ENCODE measurements around the gene GGT5. TPM values are rescaled to one million over a fixed set of nuclear protein-coding genes. Genes with fewer than 3 reads are reported as not detected.
"Not testable (repeated sequence)": the region's sequence is repeated elsewhere in the genome, so short reads cannot be mapped to it uniquely, and the experiment has no call there.

Gene GGT5
- total RNA-seq, 2 experiments from 2014 or later = not detected

GRCh38 chr22:24253126-24253525 lies 8.2 kb upstream of the GGT5 start:
- H3K4me3 Mint-ChIP-seq; H3K27me3 Mint-ChIP-seq; POLR2A ChIA-PET; H3K27ac Mint-ChIP-seq; DNase-seq; H3K4me1 Mint-ChIP-seq; H3K9me3 Mint-ChIP-seq; H3K36me3 Mint-ChIP-seq (ENCODE audit: low read depth); CTCF ChIA-PET: not testable (repeated sequence)

- H3K4me1 Mint-ChIP-seq; H3K27ac Mint-ChIP-seq; POLR2A ChIA-PET; DNase-seq; H3K9me3 Mint-ChIP-seq; H3K27me3 Mint-ChIP-seq; H3K4me3 Mint-ChIP-seq; H3K36me3 Mint-ChIP-seq (ENCODE audit: low read depth); CTCF ChIA-PET: not testable (repeated sequence)
Observed at GRCh38 chr22:24251286-24251685, 6.4 kb upstream of the GGT5 start.

- H3K4me1 Mint-ChIP-seq; H3K4me3 Mint-ChIP-seq; H3K27ac Mint-ChIP-seq; CTCF ChIA-PET; H3K27me3 Mint-ChIP-seq; POLR2A ChIA-PET; H3K9me3 Mint-ChIP-seq; H3K36me3 Mint-ChIP-seq (ENCODE audit: low read depth); DNase-seq: not testable (repeated sequence)
Observed at GRCh38 chr22:24249413-24249812, 4.5 kb upstream of the GGT5 start.

GRCh38 chr22:24248611-24249010 lies 3.7 kb upstream of the GGT5 start:
- H3K36me3 Mint-ChIP-seq (ENCODE audit: low read depth); H3K27ac Mint-ChIP-seq; DNase-seq; H3K27me3 Mint-ChIP-seq; POLR2A ChIA-PET; H3K9me3 Mint-ChIP-seq; H3K4me3 Mint-ChIP-seq; CTCF ChIA-PET; H3K4me1 Mint-ChIP-seq: not testable (repeated sequence)

- no peak overlapping the region for H3K4me3 Mint-ChIP-seq
- H3K9me3 Mint-ChIP-seq = no peaks in the 10 kb centered on the region
- no peaks in the 10 kb centered on the region for H3K36me3 Mint-ChIP-seq (ENCODE audit: low read depth)
- peak; percentile 64 for DNase-seq
- peaks cover 17% of the 10 kb centered on the region for H3K4me1 Mint-ChIP-seq
- POLR2A ChIA-PET = no interaction called here
- H3K27me3 Mint-ChIP-seq = peaks cover 3% of the 10 kb centered on the region
- no peak overlapping the region for H3K27ac Mint-ChIP-seq
- CTCF ChIA-PET = interaction anchor here (0.7 to 1.1 kb wide), 4 partner anchors 29 to 58 kb away, joined by 3 to 13 read pairs (median 4); no protein-coding TSS in a partner anchor
Observed at GRCh38 chr22:24247564-24248344, 2.9 kb upstream of the GGT5 start.

- H3K27ac Mint-ChIP-seq = no peak overlapping the region
- ChIA-PET CTCF (interaction anchor here (0.7 to 1.1 kb wide), 4 partner anchors 28 to 57 kb away, joined by 3 to 13 read pairs (median 4); no protein-coding TSS in a partner anchor), POLR2A (no interaction called here)
- no peak for DNase-seq
- H3K4me1 Mint-ChIP-seq = peaks cover 24% of the 10 kb centered on the region
- H3K36me3 Mint-ChIP-seq (ENCODE audit: low read depth) = no peaks in the 10 kb centered on the region
- no peaks in the 10 kb centered on the region for H3K9me3 Mint-ChIP-seq
- no peak overlapping the region for H3K4me3 Mint-ChIP-seq
- H3K27me3 Mint-ChIP-seq = peaks cover 3% of the 10 kb centered on the region
Observed at GRCh38 chr22:24247011-24247507, 2.2 kb upstream of the GGT5 start.

GRCh38 chr22:24245584-24246561 lies 991 bp upstream of the GGT5 start:
- CTCF ChIA-PET; POLR2A ChIA-PET; H3K27me3 Mint-ChIP-seq; H3K4me3 Mint-ChIP-seq; H3K9me3 Mint-ChIP-seq; DNase-seq; H3K27ac Mint-ChIP-seq; H3K36me3 Mint-ChIP-seq (ENCODE audit: low read depth): not testable (repeated sequence)
- peaks cover 33% of the 10 kb centered on the region for H3K4me1 Mint-ChIP-seq

- Mint-ChIP-seq H3K27ac (peak overlapping the region; percentile 71), H3K9me3 (no peaks in the 10 kb centered on the region), H3K27me3 (peaks cover 3% of the 10 kb centered on the region), H3K4me3 (no peak overlapping the region), H3K36me3 (ENCODE audit: low read depth) (no peaks in the 10 kb centered on the region), H3K4me1 (peaks cover 42% of the 10 kb centered on the region)
- ChIA-PET CTCF (no interaction called here), POLR2A (no interaction called here)
- no peak for DNase-seq
Observed at GRCh38 chr22:24244144-24244787, 616 bp downstream of the GGT5 start.

GRCh38 chr22:24243417-24243816 lies 1.5 kb downstream of the GGT5 start:
- H3K27me3 Mint-ChIP-seq; DNase-seq; H3K9me3 Mint-ChIP-seq; H3K36me3 Mint-ChIP-seq (ENCODE audit: low read depth): not testable (repeated sequence)
- POLR2A ChIA-PET = interaction anchor here (0.9 to 1.1 kb wide), 2 partner anchors 52 to 87 kb away, joined by 3 to 5 read pairs; no protein-coding TSS in a partner anchor
- CTCF ChIA-PET = interaction anchor here (1.1 to 4.1 kb wide), 7 partner anchors 12 to 125 kb away, joined by 3 to 30 read pairs (median 6); no protein-coding TSS in a partner anchor
- peak overlapping the region; percentile 7 for H3K4me3 Mint-ChIP-seq
- H3K4me1 Mint-ChIP-seq = peaks cover 42% of the 10 kb centered on the region
- peak overlapping the region; percentile 86 for H3K27ac Mint-ChIP-seq

- DNase-seq; H3K9me3 Mint-ChIP-seq; H3K27me3 Mint-ChIP-seq; POLR2A ChIA-PET; H3K36me3 Mint-ChIP-seq (ENCODE audit: low read depth); H3K4me3 Mint-ChIP-seq: not testable (repeated sequence)
- CTCF ChIA-PET = interaction anchor here (0.6 to 4.1 kb wide), 5 partner anchors 10 to 609 kb away, joined by 3 to 30 read pairs (median 4); no protein-coding TSS in a partner anchor
- peak overlapping the region; percentile 14 for H3K27ac Mint-ChIP-seq
- peaks cover 43% of the 10 kb centered on the region for H3K4me1 Mint-ChIP-seq
Observed at GRCh38 chr22:24240985-24241692, 3.7 kb downstream of the GGT5 start.

- Mint-ChIP-seq H3K27ac (no peak overlapping the region), H3K9me3 (no peaks in the 10 kb centered on the region), H3K4me1 (peaks cover 43% of the 10 kb centered on the region), H3K36me3 (ENCODE audit: low read depth) (no peaks in the 10 kb centered on the region), H3K4me3 (no peak overlapping the region), H3K27me3 (peaks cover 3% of the 10 kb centered on the region)
- CTCF ChIA-PET = interaction anchor here (0.7 to 4.1 kb wide), 3 partner anchors 9 to 84 kb away, joined by 3 to 30 read pairs (median 4); no protein-coding TSS in a partner anchor
- DNase-seq = no peak
- POLR2A ChIA-PET = no interaction called here
Observed at GRCh38 chr22:24240381-24240780, 4.5 kb downstream of the GGT5 start.

- DNase-seq; H3K9me3 Mint-ChIP-seq; H3K27ac Mint-ChIP-seq; H3K4me3 Mint-ChIP-seq; H3K36me3 Mint-ChIP-seq (ENCODE audit: low read depth); CTCF ChIA-PET; H3K27me3 Mint-ChIP-seq; POLR2A ChIA-PET: not testable (repeated sequence)
- peaks cover 30% of the 10 kb centered on the region for H3K4me1 Mint-ChIP-seq
Observed at GRCh38 chr22:24238101-24238694, 6.7 kb downstream of the GGT5 start.

Measured in activated CD4-positive, alpha-beta memory T cell treated with anti-CD3 and anti-CD28 coated beads, Interleukin-2, amount 10 ng/mL, durations not matched to agents 7 days and 5 days (primary cell).